Thyroid gland (tissue), 4 donors: Measurements from ENCODE around the gene PRTFDC1. TPM values are rescaled to one million over a fixed set of nuclear protein-coding genes. Genes with fewer than 3 reads are reported as not detected.

Experiments
- DNase-seq, 2 donors: peaks; one replicate each; pipeline ENCODE4 v3.0.0-alpha.2; 2019
- H3K27ac ChIP-seq, 3 donors: fragments of 200-600 bp; sonication (generic); 1 replicate in 2 of 3; 2 replicates in 1 of 3; pipeline ENCODE4 v1.5.1; 2016 to 2019; ENCODE audit warnings: mild to moderate bottlenecking in 1 of 3, moderate library complexity in 1 of 3
- H3K27me3 ChIP-seq: fragments of 200-600 bp; sonication (generic); one replicate; pipeline ENCODE4 v1.5.1; 2019
- H3K36me3 ChIP-seq, 2 donors: fragments of 200-600 bp; sonication (generic); one replicate each; pipeline ENCODE4 v1.5.1; 2016 to 2019
- H3K4me1 ChIP-seq, 2 donors: fragments of 200-600 bp; sonication (generic); one replicate each; pipeline ENCODE4 v1.5.1; 2017 to 2019
- H3K4me3 ChIP-seq, 3 donors: fragments of 200-600 bp; sonication (generic); replicated peaks in 1 of 3; 1 replicate in 2 of 3; 2 replicates in 1 of 3; pipeline ENCODE4 v1.5.1; 2016; ENCODE audit warnings: mild to moderate bottlenecking in 1 of 3
- H3K9me3 ChIP-seq: fragments of 200-600 bp; sonication (generic); one replicate; pipeline ENCODE4 v1.5.1; 2017
- CTCF ChIP-seq, 6 experiments: fragments of 200-600 bp in 3 of 6; fragments of 450-650 bp in 3 of 6; sonication (generic) in 3 of 6; IDR thresholded peaks; one replicate each; pipeline ENCODE4 v1.5.1; 2016 to 2019; ENCODE audit warnings: antibody characterized with exemption in 6 of 6, mild to moderate bottlenecking in 2 of 6, inconsistent platforms in 1 of 6, moderate library complexity in 1 of 6
- POLR2A ChIP-seq, 2 donors: fragments of 450-650 bp; IDR thresholded peaks; one replicate each; pipeline ENCODE4 v1.6.1; 2017; ENCODE audit warnings: antibody characterized with exemption in 2 of 2, mild to moderate bottlenecking in 2 of 2, moderate library complexity in 1 of 2
- WGBS, 2 donors: methylation state at CpG; one replicate each; pipeline ENCODE4 v1.1.5; 2017; 5-methylcytosine and 5-hydroxymethylcytosine counted together
- intact Hi-C: fragments of 100-400 bp; cut with DNase I; formaldehyde crosslinking; loops from one replicate; pipeline ENCODE4 v1.15.1; 2023
- small RNA-seq: library from RNA; depleted of rRNA; stranded (forward); fragments of <200 nt; gene quantifications from one replicate; pipeline ENCODE3, GENCODE V24; 2016
- total RNA-seq, 4 donors: library from RNA; depleted of rRNA; stranded (reverse); fragments of >200 nt; gene quantifications; one replicate each; pipeline ENCODE4 v1.2.3, GENCODE V29; 2016

PRTFDC1 gene
- total RNA-seq, 4 donors from 2014 or later = 2.9 to 8.7 (median 5.6) TPM

- H3K4me1 ChIP-seq = no peaks in the 10 kb centered on the region
- no peak overlapping the region for H3K4me3 ChIP-seq
- intact Hi-C loops = no loop called here
- no peaks in the 10 kb centered on the region for H3K36me3 ChIP-seq
- H3K9me3 ChIP-seq = no peaks in the 10 kb centered on the region
- no peaks in the 10 kb centered on the region for H3K27me3 ChIP-seq
- no peak for DNase-seq
- no peak overlapping the region for H3K27ac ChIP-seq
- TF ChIP-seq CTCF (IDR thresholded peaks at IDR 0.05) (no peak), POLR2A (IDR thresholded peaks at IDR 0.05) (no peak)
- 95 to 97% methylated on average over 2 of the region's 2 CpGs for WGBS, 2 donors
Observed at GRCh38 chr10:24802378-24802777, 150.0 kb downstream of the PRTFDC1 start.

GRCh38 chr10:24800861-24801260 is 151.5 kb downstream of the PRTFDC1 start:
- Histone ChIP-seq H3K9me3 (no peaks in the 10 kb centered on the region), H3K27me3 (no peaks in the 10 kb centered on the region), H3K4me3 (no peak overlapping the region), H3K27ac (no peak overlapping the region), H3K36me3 (no peaks in the 10 kb centered on the region), H3K4me1 (no peaks in the 10 kb centered on the region)
- 88 to 96% methylated on average over 6 of the region's 6 CpGs for WGBS, 2 donors
- no peak for DNase-seq
- no peak for TF ChIP-seq CTCF (IDR thresholded peaks at IDR 0.05)
- TF ChIP-seq POLR2A (IDR thresholded peaks at IDR 0.05) = no peak
- intact Hi-C loops = no loop called here

Small RNA genes lying within 50 kb of the gene (small RNA-seq; reads per million reads assigned to genes)
- gene AL512598.1 (not detected), gene RN7SKP241 (not detected)

Other genes starting within 250 kb of the PRTFDC1 start
- gene ARHGAP21, start 228.7 kb downstream of the PRTFDC1 start, total RNA-seq = 100 to 1,000 TPM in 1 of 4 donors, 10 to 100 TPM in 3; 83.2 to 118 (median 86.3) TPM
- gene ENKUR, start 63.6 kb upstream of the PRTFDC1 start, total RNA-seq = under 1 TPM in 2 of 4 donors, not detected in 2; 0.33 to 0.73 TPM
- 10 to 100 TPM in 1 of 4 donors, 1 to 10 TPM in 3; 5.8 to 10.1 (median 8.2) TPM for gene THNSL1, start 64.0 kb upstream of the PRTFDC1 start, total RNA-seq
- gene GPR158, start 222.4 kb upstream of the PRTFDC1 start, total RNA-seq = 1 to 10 TPM in 3 of 4 donors, under 1 TPM in 1; 0.13 to 1.9 (median 1.2) TPM